Stimulated activated CD8-positive, alpha-beta memory T cell treated with anti-CD3 and anti-CD28 coated beads, Interleukin-12 subunit alpha, Interleukin-12 subunit beta, amount 100 ng/mL, for 1 hour (primary cell): ENCODE measurements around the gene MTMR1.

Source experiments
- DNase-seq: peaks from one replicate; pipeline ENCODE4 v3.0.0-alpha.2; 2020; ENCODE audit warnings: low read depth

The MTMR1 gene

GRCh38 chrX:150696866-150697265, 3.7 kb downstream of the MTMR1 start:
- DNase-seq = no peak

- DNase-seq = no peak
Observed at GRCh38 chrX:150697641-150698040, 4.4 kb downstream of the MTMR1 start.

GRCh38 chrX:150698981-150699380, 5.8 kb downstream of the MTMR1 start:
- no peak for DNase-seq

- no peak for DNase-seq
Observed at GRCh38 chrX:150700107-150700506, 6.9 kb downstream of the MTMR1 start.

GRCh38 chrX:150701377-150701776, 8.2 kb downstream of the MTMR1 start:
- no peak for DNase-seq

GRCh38 chrX:150702966-150703694, 9.9 kb downstream of the MTMR1 start:
- no peak for DNase-seq

- no peak for DNase-seq
Observed at GRCh38 chrX:150703695-150703974, 10.4 kb downstream of the MTMR1 start.

GRCh38 chrX:150704030-150704613, 10.9 kb downstream of the MTMR1 start:
- no peak for DNase-seq

GRCh38 chrX:150712619-150713018, 19.4 kb downstream of the MTMR1 start:
- DNase-seq = no peak

GRCh38 chrX:150715184-150715583, 22.0 kb downstream of the MTMR1 start:
- DNase-seq = no peak

- DNase-seq = no peak
Observed at GRCh38 chrX:150719621-150720020, 26.4 kb downstream of the MTMR1 start.

GRCh38 chrX:150729956-150730355, 36.8 kb downstream of the MTMR1 start:
- no peak for DNase-seq

GRCh38 chrX:150730719-150731118, 37.5 kb downstream of the MTMR1 start:
- no peak for DNase-seq

- no peak for DNase-seq
Observed at GRCh38 chrX:150731795-150732194, 38.6 kb downstream of the MTMR1 start.

- DNase-seq = no peak
Observed at GRCh38 chrX:150736475-150736874, 43.3 kb downstream of the MTMR1 start.

- DNase-seq = no peak
Observed at GRCh38 chrX:150752124-150752523, 58.9 kb downstream of the MTMR1 start.

GRCh38 chrX:150753357-150753756, 60.2 kb downstream of the MTMR1 start:
- DNase-seq = no peak

- DNase-seq = no peak
Observed at GRCh38 chrX:150753968-150754367, 60.8 kb downstream of the MTMR1 start.

- no peak for DNase-seq
Observed at GRCh38 chrX:150757371-150757770, 64.2 kb downstream of the MTMR1 start.

- DNase-seq = no peak
Observed at GRCh38 chrX:150759568-150760416, 66.6 kb downstream of the MTMR1 start.

GRCh38 chrX:150761176-150761818, 68.1 kb downstream of the MTMR1 start:
- no peak for DNase-seq

GRCh38 chrX:150761819-150762216, 68.6 kb downstream of the MTMR1 start:
- no peak for DNase-seq
